ENCODE results near the gene KREMEN1.
"Not testable (repeated sequence)": the region's sequence is repeated elsewhere in the genome, so short reads cannot be mapped to it uniquely, and the experiment has no call there.

KREMEN1 gene, protein sequence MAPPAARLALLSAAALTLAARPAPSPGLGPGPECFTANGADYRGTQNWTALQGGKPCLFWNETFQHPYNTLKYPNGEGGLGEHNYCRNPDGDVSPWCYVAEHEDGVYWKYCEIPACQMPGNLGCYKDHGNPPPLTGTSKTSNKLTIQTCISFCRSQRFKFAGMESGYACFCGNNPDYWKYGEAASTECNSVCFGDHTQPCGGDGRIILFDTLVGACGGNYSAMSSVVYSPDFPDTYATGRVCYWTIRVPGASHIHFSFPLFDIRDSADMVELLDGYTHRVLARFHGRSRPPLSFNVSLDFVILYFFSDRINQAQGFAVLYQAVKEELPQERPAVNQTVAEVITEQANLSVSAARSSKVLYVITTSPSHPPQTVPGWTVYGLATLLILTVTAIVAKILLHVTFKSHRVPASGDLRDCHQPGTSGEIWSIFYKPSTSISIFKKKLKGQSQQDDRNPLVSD

DNA sequence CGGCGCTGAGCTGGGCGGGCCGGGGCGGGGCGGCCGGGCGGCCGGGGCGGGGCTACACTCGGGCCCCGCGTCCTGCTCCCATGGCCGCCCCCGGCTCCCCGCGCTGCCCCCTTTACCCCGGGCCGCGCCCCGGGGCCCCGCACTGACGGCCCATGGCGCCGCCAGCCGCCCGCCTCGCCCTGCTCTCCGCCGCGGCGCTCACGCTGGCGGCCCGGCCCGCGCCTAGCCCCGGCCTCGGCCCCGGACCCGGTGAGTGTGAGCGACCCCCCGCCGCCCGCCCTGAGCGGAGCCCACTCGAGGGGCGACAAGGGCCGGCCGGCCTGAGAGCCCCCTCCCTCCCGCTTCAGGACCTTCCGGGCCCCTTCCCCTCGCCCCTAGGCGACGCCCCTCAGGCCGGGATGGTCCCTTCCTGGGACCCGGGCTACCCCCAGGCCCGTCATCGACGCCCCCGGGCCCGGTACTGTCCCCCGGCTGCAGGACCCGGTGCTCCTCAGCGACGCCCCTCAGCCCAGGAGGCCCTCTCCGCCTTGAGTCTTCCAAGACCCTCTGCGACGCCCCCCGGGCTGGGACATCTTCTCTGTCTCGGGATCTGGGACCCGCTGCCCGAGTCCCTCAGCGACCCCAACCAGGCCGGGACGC, at the start of gene KREMEN1:
TSS of gene KREMEN1 (plus strand) at position 57 of the 639 bp plus-strand sequence. CDS start at position 153, 96 bp downstream.
- peak within 1 kb of the TSS; percentile 50 for H3K4me3 ChIP-seq (ENCODE audit: low read depth, low read length)

GRCh38 chr22:29023172-29023796, 49.6 kb upstream of the KREMEN1 start:
- H3K4me3 ChIP-seq (ENCODE audit: low read depth, low read length): no peak overlapping the region

- H3K4me3 ChIP-seq (ENCODE audit: low read depth, low read length): no peak overlapping the region
Measured at GRCh38 chr22:29026579-29026978, 46.3 kb upstream of the KREMEN1 start.

DNA sequence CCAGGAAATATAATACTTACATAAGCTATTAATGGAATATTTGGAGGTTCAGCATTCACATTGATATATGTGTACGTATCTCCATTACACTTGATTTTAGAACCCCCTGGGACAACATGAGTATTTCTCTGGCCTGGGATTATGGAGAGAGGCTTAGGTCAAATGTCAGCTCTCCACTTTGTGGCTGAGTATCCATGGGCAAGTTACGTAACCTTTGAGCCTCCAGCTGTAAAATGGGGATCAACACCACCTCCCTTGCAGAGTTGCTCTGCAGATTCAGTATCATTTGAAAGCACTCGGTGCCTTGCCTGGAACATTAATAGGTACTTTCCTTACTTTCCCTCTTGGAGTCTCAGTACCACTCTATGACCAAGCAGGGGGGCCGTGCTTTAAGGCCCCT, 44.4 kb upstream of the KREMEN1 start:
- H3K4me3 ChIP-seq (ENCODE audit: low read depth, low read length): no peak overlapping the region

DNA sequence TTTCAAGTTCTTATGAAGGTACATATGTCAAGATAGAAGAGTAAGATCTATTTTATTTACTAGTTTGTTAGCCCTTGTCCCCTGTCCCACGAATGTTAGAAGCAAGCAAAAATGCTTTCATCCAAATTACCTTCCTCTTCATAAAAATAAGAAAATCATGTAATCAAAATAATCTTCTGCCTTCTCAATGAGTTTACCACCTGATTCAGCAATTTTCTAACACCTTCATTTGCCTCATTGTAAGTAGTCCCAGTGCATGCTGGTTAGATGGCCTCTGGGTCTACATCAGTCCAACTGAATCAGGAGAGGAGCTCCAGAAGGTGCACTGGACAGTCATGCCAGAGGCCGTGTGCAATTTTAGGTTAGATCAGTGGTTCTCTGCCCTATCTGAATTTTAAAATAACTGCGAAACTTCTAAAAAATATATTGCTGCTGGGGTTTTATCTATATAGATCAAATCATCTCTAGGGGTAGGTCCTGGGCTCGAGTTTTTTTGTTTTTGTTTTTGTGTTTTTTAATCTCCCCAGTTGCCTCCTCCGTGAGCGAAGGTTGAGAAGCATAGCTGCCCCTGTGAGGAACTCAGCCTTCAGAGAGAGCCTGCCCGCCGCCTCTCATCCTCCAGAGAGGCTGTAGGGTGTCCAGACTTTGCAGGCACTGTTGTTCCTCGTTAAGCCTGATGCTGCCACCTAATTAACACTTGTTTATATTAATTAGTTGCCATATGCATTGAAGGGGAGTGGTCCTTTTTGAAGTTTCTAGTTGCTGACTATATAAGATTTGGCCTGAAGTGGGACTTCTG, 43.4 kb upstream of the KREMEN1 start:
- no peak overlapping the region for H3K4me3 ChIP-seq (ENCODE audit: low read depth, low read length)

DNA sequence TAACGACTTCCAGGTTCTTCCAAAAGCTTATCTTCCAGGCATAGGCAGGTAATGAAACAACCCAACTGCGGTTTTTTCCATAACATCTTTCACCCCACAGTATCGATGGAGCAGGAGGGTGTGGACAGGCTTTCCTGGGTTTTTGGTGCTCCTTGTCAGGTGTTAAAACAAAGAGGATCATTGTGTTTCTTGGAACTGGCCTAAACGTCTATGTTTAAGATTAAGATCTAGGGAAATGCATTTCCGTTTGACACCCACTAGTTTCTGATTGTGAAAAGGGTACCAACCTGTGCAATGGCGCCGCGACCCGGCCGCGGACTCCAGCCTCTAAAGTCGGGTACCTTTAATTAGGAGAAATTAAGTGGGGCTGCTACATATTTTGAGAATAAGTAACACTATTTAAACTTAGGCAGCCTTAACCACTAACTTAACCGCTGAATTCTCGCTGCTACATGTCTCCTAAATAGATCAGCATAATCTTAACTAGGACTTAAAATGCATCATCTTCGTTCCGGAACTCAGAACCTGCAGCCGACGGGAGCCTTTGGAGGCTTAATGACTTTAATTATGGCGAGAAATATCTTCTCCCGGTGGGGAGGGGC, 42.7 kb upstream of the KREMEN1 start:
- peak overlapping the region; percentile 5 for H3K4me3 ChIP-seq (ENCODE audit: low read depth, low read length)

GRCh38 chr22:29030618-29031226, 42.1 kb upstream of the KREMEN1 start:
- H3K4me3 ChIP-seq (ENCODE audit: low read depth, low read length): peak overlapping the region; percentile 5

- no peak overlapping the region for H3K4me3 ChIP-seq (ENCODE audit: low read depth, low read length)
Measured at GRCh38 chr22:29031227-29032011, 41.4 kb upstream of the KREMEN1 start.

DNA sequence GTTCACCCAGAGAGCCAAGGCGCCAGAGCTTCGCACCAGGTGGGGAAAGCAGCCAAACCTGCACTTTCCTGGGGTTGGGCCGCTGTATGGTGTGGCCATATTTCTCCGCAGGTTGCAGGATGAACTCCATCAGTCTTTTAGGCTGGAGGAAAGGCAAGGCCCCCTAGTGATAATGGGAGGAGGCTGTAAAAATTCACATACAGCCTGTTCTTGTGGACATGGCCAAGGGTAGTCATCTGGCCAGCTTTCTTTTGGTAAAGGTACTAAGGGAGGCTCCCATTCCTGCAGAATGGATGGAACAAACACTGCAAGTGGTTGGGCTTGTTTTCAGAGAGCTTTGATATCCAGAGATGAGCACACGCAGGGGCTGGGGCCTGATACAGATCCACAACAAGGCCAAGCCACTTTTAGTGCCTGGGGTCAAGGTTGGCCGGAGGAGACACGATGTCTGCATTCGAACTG, 40.8 kb upstream of the KREMEN1 start:
- H3K4me3 ChIP-seq (ENCODE audit: low read depth, low read length): no peak overlapping the region

GRCh38 chr22:29032584-29032983, 40.3 kb upstream of the KREMEN1 start:
- H3K4me3 ChIP-seq (ENCODE audit: low read depth, low read length): no peak overlapping the region

- no peak overlapping the region for H3K4me3 ChIP-seq (ENCODE audit: low read depth, low read length)
Measured at GRCh38 chr22:29037340-29037932, 35.4 kb upstream of the KREMEN1 start.

DNA sequence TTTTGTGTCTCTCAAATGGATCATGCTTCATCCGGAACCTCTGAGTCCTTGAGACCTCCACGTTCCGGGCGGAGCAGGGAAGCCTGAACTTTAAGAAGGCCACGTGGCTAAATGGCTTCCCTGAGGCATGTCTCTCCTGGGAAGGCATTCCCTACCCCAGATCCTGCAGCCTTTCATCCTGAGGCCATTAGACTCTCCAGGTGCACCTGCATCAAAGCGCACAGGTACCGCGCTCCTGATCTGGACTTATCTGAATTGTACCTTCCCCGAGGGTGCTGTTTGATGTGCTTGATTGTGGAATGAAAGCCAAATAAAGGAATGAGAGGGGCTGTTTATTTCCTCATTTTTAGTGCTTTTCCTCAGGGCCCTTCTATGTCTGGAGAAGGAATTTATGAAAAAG, 33.7 kb upstream of the KREMEN1 start:
- H3K4me3 ChIP-seq (ENCODE audit: low read depth, low read length): no peak overlapping the region

GRCh38 chr22:29039684-29040083, 33.2 kb upstream of the KREMEN1 start:
- not testable (repeated sequence) for H3K4me3 ChIP-seq (ENCODE audit: low read depth, low read length)

- H3K4me3 ChIP-seq (ENCODE audit: low read depth, low read length): no peak overlapping the region
Measured at GRCh38 chr22:29040385-29041275, 32.2 kb upstream of the KREMEN1 start.

DNA sequence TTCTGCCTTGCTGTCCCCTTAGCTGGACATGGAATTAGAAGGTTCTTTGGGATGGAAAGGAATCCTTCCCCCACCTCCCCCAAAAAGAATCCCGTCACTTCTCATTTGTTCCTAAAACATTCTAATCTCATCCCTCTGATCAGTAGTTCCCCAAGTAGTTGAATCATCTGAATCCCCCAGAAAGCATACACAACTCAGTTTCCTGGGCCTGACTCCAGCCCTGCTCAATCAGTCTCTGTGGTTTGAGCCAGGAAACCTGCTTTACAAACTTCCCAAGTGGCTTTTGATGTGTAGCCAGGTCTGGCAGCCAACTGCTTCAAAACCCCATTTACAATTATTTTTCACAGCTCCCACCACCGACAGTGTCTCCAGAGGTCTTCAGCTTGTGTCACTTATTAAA, 31.4 kb upstream of the KREMEN1 start:
- no peak overlapping the region for H3K4me3 ChIP-seq (ENCODE audit: low read depth, low read length)

DNA sequence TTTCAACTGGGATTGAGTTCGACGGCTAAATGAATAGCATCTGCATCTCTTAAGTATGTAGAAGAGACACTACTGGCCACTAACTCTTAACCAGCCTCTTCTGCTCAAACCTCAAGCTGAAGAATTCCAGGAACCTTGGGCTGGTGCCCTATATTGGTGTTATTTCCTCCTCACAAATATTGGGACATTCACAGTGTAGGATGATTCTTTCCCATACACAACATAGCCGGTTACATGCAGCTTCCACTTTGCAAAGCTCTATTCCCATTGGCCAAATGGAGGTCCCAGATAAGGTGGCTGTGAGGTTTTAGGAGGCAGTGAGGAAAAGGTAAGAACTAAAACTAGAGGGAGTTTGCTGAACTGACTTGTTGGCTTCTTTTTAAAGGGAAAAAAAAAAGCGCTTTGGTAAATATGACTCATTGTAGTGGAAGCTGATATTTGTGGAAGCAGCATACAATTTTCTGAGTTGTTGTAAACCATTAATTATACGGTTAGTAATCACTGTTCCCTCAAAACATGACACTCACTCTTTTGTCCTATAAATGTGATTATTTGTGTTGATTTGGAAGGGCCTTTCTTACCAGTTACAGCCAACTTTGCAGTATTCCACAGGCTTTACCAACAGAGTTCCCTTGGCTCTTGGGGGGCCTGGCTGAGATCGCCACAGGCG, 28.8 kb upstream of the KREMEN1 start:
- H3K4me3 ChIP-seq (ENCODE audit: low read depth, low read length): no peak overlapping the region

GRCh38 chr22:29044657-29045176, 28.1 kb upstream of the KREMEN1 start:
- no peak overlapping the region for H3K4me3 ChIP-seq (ENCODE audit: low read depth, low read length)

All from iPS-11a (cell line).